Glomerular visceral epithelial cell (primary cell): Measurements from ENCODE around the gene ZDHHC16.

ENCODE experiments used
- DNase-seq: peaks from one replicate; pipeline ENCODE4 v3.0.0-alpha.2; 2016; ENCODE audit errors: extremely low spot score

The ZDHHC16 gene

DNA sequence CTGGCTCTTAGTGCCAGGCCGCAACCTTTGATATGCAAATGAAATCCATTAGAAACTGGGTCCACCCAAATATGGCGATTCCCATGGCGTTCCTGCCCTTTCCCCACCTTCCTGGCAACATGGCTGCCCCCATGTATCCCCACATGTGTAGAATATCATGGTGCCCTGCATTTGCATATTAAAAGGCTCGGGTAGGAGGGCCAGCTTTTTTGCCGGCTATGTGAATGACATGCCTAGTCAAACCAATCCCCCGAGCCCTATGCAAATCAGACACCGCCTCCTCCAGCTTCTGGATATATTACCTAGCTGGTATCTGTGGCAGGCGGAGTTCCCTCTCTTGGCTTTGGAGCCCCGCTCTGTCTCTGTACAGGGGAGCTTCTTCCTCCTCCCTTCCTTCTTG lies 34.0 kb downstream of the ZDHHC16 start:
- DNase-seq = no peak

DNA sequence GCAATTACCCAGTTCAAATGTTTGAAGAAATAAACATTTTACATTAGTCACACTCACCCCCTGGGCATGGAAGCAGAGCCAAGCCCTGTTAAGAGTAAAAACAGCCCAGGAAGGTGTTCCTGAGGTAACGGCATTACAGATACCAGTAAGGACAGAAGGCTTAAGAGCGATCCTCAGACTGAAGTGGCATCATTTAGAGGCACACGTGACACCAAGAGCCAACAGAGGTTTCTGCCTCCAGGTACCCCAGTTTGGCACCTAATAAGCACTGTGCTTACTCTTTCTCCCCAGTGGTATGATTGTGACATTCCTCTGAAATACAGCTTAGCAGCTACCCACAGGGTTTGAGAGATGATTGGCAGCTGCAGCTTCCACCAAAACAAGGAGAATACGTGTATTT lies 35.1 kb downstream of the ZDHHC16 start:
- no peak for DNase-seq

DNA sequence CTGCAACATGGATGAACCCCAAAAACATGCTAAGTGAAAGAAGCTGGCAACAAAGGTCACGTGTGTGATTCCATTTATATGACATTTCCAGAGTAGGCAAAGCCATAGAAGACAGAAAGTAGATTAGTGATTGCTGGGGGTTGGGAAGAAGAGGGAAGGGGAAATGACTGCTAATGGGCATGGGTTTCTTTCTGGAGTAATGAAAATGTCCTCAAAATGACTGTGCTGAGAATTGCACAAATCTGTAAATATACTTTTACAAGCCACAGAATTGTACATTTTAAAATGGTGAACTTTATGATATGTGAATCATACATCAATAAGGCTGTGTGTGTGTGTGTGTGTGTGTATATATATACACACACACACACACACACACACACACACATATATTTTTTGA lies 36.4 kb downstream of the ZDHHC16 start:
- no peak for DNase-seq

DNA sequence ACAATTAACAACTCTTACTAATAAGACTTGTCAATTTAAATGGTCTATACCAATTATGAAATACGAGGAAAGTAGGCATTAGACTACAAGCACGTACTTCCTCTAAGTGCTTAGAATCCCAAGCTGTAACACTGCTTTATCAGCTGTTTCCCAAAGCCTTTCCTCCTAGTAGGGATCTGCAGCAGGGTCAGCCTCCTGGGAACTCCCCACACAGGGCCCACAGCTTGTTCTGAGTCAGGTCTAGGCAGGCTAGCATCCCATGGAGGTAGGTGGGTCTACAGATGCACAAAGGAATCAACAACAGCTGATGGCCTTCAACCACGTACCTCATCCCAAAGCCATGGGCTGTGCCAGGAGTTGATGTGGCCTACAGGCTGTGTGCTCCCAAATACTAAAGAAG lies 37.5 kb downstream of the ZDHHC16 start:
- no peak for DNase-seq

DNA sequence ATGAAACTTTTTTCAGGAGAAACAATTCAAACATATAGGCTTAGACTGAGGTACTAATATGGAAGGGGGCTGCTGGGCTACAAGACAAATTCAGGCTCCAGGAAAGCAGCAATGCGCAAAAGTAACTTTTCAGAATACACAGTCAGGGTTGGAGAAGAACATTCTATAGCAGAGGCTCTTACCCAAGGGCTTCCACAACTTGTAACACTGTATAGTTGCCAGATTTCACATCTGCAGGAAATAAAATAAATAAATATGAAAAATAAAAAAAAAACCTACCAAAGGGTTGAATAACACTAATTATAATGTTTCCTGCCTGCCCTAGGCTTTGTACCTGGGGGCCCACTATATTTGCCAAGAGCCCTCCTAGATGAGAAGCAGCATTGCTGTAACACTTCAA lies 37.9 kb downstream of the ZDHHC16 start:
- no peak for DNase-seq

DNA sequence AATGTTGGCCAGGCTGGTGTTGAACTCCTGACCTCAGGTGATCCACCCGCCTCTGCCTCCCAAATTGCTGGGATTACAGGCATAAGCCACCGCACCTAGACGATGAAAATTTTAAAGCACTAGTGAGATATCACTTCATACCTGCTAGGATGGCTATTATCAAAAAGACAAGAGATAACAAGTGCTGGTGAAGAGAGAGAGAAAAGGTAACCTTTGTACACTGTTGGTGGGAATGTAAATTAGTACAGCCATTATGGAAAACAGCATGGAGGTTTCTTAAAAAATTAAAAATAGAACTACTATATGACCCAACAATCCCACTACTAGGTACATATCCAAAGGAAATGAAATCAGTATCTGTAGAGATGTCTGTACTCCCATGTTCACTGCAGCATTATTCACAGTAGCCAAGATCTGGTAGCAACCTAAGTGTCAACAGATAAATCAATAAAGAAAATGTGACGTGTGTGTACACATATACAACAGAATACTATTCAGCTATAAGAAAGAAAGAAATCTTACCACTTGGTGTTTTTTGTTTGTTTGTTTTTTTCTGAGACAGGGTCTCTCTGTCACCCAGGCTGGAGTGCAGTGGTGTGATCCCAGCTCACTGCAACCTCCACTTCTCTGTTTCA lies 39.8 kb downstream of the ZDHHC16 start:
- DNase-seq = no peak

DNA sequence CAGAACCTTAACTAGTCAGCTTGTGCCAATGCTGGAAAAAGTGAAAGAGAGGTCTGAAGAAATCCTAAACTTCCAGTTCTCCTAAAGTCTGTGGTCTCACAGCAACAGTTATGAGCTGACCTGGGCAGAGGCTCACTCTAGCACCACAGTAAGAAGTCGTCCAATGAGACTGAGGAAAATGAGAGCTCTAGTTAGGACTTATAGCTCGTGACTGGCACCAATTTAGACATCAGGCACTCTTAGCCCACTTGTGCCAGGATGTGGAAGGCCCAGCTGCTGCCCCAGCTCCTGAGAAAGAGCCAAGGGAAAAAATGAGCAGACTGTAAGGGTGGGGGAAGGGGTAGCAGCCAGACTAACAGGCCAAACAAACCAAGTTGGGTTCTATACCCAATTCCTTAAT lies 44.6 kb downstream of the ZDHHC16 start:
- DNase-seq = no peak

DNA sequence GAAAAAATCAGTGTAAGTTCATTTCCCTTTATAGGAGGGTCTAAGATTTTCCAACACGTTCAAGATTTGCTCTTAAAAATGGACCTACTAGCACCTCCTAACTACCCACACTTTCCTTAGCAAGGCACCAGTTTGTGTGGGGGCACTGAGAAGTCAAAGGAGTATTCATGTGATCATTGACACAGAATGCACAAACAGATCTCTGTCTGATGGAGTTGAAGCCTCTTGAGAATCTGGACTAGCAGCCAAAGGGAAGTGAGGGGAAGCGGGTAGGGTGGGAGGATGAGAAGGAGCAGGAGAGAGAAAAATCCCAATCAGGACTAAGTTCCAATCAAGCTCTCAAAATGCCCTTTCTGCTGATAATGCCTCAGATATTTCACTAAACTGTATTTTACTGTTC lies 48.2 kb downstream of the ZDHHC16 start:
- DNase-seq = no peak

DNA sequence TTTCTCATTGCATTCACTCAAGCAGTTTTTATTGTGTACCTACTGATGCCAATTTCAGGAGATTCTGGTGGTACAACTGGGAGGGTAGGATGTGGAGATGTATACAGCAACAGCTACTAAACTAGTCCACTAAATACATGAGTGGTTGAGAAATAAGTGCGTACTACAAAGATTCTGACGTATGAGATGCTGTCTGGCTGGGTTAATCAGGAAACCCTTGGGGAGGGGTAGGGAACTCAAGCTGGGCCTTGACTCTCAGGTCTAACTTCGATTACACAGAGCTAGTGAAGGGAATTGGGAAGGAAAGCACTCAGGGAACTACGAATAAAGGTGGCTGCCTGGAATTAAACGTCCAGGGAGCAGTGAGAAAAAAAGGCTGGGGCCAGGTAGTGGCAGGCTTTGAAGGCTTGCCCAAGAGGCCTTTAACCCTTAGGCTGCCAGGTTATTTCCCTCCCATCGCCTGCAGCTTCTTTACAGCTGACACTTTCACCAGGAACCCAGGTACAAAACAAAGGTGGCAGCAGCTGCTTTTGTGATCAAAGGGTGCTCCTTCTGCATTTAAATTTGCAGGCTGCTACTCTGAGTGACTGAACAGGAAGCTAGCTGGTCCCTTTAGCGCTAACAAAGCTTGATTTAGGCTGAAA lies 49.0 kb downstream of the ZDHHC16 start:
- DNase-seq = no peak

DNA sequence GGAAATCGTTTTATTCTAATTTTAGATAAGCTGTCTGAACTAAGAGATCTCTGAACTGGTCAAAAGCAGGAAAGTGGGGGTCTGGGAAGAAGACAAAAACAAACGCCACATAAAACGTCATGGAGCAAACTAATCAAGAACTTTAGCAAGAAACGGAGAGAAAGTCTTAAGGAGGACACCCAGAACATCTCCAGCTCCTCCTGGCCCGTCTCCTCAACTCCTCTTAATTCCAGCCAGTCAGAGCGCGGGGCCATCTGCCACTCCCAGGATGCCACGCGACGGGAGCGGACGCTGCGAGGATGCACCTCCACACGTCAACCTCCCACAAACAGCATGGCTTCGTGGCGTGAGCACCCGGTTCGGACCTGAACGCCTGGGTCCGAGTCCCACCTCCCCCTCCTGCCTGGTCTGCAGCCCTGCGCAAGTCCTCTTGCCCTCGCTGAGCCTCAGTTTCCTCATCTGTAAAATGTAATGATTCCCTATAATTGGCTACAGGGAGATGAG lies 51.6 kb downstream of the ZDHHC16 start:
- DNase-seq = peak; percentile 87

DNA sequence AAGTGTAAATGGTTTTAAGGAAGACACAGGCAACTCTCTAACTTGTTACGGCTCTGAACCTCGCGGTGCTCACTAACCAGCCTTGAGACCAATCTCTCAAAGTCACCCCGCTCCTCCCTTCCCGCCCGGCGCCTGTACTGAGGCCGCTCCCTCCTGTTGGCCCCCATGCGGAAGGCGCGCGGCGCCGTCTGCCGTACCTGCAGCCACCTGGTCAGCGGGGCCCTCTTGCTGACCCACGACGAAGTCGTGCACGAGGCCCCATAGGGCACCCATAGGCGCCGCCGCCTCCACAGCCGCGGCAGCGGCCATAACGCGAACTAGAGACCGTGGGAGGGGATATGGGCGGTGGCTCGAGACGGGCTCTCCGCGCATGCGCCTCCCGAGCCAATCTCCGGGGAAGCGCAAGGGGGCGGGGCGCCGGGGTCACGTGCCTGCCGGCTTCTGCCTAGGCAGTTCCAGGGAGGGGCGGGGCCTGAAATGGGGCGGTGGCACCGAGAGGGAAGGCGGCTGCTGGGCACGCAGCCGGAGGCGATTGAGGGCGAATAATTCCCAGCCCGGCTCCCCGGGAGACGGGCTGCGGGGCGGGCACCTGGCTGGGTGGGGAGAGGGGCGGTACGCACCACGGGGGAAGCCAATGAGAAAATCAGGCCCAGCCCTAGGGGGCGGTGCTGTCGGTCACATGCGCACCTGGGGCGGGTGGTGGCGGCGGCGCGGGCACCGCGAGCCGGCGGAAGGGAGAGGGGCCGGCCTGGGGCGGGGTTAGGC lies 52.3 kb downstream of the ZDHHC16 start, which contains the start of gene MMS19:
MMS19 (minus strand) TSS at position 347 of the 765 bp plus-strand sequence; CDS start at position 309, 38 bp downstream.
- DNase-seq = peak; percentile 100

DNA sequence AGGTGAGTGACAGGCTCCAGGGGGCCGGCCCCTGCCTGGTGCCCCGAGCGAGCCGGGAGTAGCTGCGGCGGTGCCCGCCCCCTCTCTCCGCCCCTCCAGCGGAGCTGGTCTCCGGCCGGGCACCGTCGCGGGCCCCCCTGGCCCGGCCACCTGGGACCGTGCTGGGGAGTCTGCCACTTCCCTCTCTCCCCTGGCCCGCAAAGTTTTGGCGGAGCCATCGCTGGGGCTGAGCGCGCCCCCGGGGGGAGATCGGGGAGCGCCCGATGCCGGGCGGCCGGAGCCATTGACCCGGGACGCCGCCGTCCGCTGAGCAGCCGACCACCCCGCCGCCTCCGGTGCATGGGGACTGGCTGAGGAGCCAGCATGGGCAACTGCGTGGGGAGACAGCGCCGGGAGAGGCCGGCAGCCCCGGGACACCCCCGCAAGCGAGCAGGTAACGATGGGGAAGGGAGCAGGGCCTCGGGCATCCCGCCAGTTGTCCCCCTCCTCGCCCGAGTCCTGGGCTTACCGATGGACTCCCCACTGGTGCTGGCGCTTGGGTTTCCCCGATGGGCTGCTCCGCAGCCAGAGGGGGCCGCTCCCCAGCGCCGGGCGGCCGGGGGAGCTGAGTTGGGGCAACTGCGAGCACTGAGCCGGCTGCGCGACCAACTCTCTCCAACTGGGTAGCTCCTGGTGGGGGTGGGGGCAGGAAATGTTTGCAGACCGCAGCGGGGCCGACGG lies 53.0 kb downstream of the ZDHHC16 start, which contains the start of gene UBTD1:
UBTD1 (plus strand) TSS at position 84 of the 720 bp plus-strand sequence; CDS start at position 364, 280 bp downstream.
- DNase-seq = peak; percentile 53

DNA sequence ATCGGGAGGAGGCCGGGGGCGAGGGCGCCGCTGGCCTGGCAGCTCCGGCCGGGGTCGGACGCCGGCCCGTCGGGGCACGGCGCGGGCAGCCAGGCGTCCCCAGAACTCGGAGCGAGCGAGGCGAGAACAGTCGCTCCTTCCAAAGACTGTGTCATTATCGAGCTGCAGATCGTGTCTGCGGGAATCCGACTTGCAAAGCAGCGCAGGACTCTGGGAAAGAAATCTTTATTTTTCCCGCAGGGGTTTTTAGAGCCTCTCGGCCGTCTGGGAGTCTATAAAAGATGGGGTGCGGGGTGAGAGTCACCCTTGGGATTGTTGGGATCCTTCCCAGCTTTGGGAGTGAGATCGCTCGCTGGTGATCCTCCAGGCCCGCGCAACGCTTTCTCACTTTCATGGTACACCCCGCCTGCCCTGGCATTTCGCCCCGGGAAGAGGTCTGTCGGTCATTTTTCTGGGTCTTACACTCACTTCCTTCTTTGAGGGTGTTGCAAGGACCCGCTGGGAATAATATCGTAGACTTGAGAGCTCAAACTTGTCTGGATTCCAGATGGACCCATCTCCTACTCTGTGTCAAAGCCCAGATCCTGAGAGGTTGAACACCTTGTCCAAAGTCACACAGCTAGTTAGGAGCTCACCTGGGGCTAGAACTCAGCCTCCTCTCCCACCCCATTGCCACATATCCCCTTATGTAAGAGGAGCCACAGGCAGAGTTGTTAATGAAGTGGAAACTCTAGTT lies 53.8 kb downstream of the ZDHHC16 start:
- peak; percentile 46 for DNase-seq

DNA sequence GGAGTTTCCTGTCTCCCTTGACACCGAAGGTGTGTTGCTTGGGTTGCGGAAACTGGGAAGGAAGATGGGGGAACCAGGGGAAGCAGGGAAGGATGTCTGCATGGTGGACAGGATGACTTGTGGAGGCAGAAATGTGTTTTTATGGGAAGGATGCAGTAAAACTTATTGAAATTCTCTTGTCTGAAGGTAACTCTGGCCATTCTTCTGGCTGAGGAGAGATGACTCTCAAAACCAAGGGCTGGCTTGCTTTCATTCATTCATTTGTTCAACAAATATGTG lies 54.3 kb downstream of the ZDHHC16 start:
- no peak for DNase-seq

DNA sequence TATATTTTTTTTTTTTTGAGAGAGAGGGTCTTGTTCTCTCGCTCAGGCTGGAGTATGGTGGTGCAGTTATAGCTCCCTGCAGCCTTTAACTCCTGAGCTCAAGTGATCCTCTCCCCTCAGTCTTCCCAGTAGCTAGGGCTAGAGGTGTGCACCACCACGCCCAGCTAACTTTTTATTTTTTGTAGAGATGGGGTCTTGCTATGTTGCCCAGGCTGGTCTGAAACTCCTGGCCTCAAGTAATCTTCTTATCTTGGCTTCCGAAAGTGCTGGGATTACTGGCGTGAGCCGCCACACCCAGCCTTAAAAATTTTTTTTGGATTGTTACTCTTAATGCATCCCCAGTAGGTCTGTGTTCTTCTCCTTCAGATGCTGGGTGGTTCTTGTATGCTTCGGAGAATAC lies 56.9 kb downstream of the ZDHHC16 start:
- DNase-seq = no peak

DNA sequence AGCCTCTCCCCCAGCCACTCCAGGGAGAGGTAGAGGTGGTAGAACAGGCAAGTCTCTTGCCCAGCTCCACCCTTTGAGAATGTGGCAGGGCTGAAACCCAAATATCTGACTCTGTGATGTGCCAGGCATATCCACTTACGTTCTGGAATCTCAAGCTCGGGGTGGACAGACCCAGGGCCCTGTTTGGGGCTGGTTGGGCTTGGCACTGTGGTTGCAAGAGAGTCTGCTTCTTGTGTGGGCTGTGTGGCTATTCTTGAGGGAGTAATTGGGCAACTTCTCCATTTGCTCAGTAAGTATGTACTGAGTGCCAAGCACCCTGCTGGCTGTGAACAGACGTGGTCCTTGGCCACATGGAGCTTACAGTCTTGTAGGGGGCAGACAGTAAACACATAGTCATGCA lies 57.4 kb downstream of the ZDHHC16 start:
- no peak for DNase-seq

DNA sequence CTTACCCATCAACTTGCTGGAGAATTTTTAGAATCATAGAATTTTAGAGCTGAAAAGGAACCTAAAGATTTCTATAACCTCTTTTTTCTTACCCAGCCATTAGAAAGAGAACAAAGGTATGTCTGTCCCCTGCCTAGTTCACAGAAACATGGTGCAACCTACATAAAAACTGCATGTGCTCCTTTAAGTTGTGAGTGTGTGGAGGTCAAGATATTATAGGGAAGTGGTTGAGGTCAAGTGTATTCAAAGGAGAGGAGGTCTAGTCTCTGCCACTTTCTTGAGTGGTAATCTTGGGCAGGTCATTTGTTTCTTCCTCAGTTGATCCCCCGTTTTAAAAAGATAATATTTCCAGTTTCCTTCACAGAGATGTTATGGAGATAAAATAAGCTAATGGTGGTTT lies 59.2 kb downstream of the ZDHHC16 start:
- no peak for DNase-seq

DNA sequence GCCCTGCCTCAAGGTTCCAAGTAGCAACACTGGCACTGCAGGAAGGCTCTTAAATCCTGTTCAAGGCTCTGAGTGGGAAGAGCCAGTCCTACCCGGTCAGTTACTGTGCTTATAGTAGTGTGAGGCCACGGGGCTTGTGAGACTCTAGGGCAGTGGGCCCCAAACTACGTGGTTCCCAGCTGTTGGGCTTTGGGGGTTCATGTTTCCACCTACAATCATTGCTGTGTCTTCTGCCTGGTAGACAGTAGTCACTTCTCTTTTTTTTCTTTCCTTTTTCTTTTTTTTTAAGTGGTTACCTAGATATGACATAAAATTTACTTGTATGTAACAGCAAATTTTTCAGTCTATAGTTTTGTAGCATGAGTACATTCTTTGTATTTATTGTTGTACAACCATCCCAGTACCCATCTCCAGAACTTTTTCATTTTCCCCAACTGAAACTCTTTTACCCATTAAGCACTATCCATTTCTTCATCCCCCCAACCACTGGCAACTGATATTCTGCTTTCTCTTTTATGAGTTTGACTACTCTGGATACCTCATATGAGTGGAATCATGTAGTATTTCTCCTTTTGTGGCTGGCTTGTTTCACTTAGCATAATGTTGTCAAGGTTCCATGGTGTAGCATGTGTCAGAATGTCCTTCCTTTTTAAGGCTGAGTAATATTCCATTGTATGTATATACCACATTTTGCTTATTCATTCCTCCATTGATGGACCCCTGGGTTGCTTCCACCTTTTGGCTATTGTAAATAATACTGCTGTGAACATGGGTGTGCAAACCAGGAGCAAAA lies 60.4 kb downstream of the ZDHHC16 start:
- DNase-seq = no peak
